Putamen (tissue), 1 donor: Measurements from ENCODE around the gene SLC25A22.
A peak's percentile ranks its signal among the peaks of the same experiment; 100 is the strongest.

Source experiments
- DNase-seq: peaks from one replicate; pipeline ENCODE4 v3.0.0-alpha.2; 2016; ENCODE audit warnings: low spot score

SLC25A22 gene

GRCh38 chr11:788953-789940 is 8.8 kb downstream of the SLC25A22 start:
- DNase-seq: no peak

GRCh38 chr11:788009-788640 is 10.0 kb downstream of the SLC25A22 start:
- no peak for DNase-seq

- DNase-seq: no peak
Measured at GRCh38 chr11:787084-787675, 10.9 kb downstream of the SLC25A22 start.

- no peak for DNase-seq
Measured at GRCh38 chr11:786235-787083, 11.6 kb downstream of the SLC25A22 start.

- DNase-seq: peak; percentile 73
Measured at GRCh38 chr11:783581-784015, 14.5 kb downstream of the SLC25A22 start.

GRCh38 chr11:782264-783174 is 15.6 kb downstream of the SLC25A22 start:
- DNase-seq: no peak

GRCh38 chr11:779955-780532 is 18.0 kb downstream of the SLC25A22 start:
- no peak for DNase-seq

GRCh38 chr11:778976-779954 is 18.8 kb downstream of the SLC25A22 start:
- DNase-seq: no peak

- DNase-seq: peak; percentile 84
Measured at GRCh38 chr11:777288-778255, 20.5 kb downstream of the SLC25A22 start, which contains the start of gene GATD1. GATD1 (minus strand) TSS chr11:777487; CDS start chr11:777462, 25 bp downstream.

- DNase-seq: no peak
Measured at GRCh38 chr11:776561-777287, 21.4 kb downstream of the SLC25A22 start.

GRCh38 chr11:776263-776560 is 21.9 kb downstream of the SLC25A22 start:
- no peak for DNase-seq

GRCh38 chr11:774873-775592 is 23.0 kb downstream of the SLC25A22 start:
- no peak for DNase-seq

- DNase-seq: no peak
Measured at GRCh38 chr11:773830-774229, 24.3 kb downstream of the SLC25A22 start.

- DNase-seq: no peak
Measured at GRCh38 chr11:773425-773824, 24.7 kb downstream of the SLC25A22 start.

- DNase-seq: peak; percentile 93
Measured at GRCh38 chr11:772429-773390, 25.4 kb downstream of the SLC25A22 start.
